Loucy (cell line): ENCODE results near the gene RALGPS1.
"Not testable (repeated sequence)": the region's sequence is repeated elsewhere in the genome, so short reads cannot be mapped to it uniquely, and the experiment has no call there.

Experiments
- H2AFZ ChIP-seq: fragments of 200-600 bp; sonication (generic); 2 replicates; pipeline ENCODE4 v1.6.0; 2016; ENCODE audit warnings: antibody characterized with exemption, mild to moderate bottlenecking, low read length, moderate library complexity
- H3F3A ChIP-seq: fragments of 200-600 bp; 2 replicates; pipeline ENCODE4 v1.6.0; 2016; ENCODE audit warnings: antibody characterized with exemption, low read depth, mild to moderate bottlenecking
- H3K27me3 ChIP-seq: fragments of 200-600 bp; sonication (generic); 2 replicates; pipeline ENCODE4 v1.6.1; 2014; ENCODE audit warnings: low read length, mild to moderate bottlenecking; ENCODE audit not compliant: insufficient read depth, poor library complexity, severe bottlenecking
- H3K36me3 ChIP-seq: fragments of 200-600 bp; sonication (generic); 2 replicates; pipeline ENCODE4 v1.6.1; 2016; ENCODE audit warnings: low read length; ENCODE audit not compliant: insufficient read depth
- H3K4me1 ChIP-seq: fragments of 200-600 bp; sonication (generic); 2 replicates; pipeline ENCODE4 v1.5.1; 2014; ENCODE audit warnings: low read length, mild to moderate bottlenecking; ENCODE audit not compliant: insufficient read depth, poor library complexity, severe bottlenecking
- H3K4me2 ChIP-seq: fragments of 200-600 bp; sonication (generic); 2 replicates; pipeline ENCODE4 v1.6.0; 2014; ENCODE audit warnings: antibody characterized with exemption, low read length, low read depth, mild to moderate bottlenecking; ENCODE audit not compliant: poor library complexity, severe bottlenecking
- H3K4me3 ChIP-seq: fragments of 200-600 bp; sonication (generic); 2 replicates; pipeline ENCODE4 v1.5.1; 2014; ENCODE audit warnings: low read length, mild to moderate bottlenecking, mixed read lengths; ENCODE audit not compliant: poor library complexity, severe bottlenecking
- H3K79me2 ChIP-seq: fragments of 200-600 bp; sonication (generic); 2 replicates; pipeline ENCODE4 v1.6.1; 2014; ENCODE audit warnings: low read length; ENCODE audit not compliant: insufficient read depth
- H3K9ac ChIP-seq: fragments of 200-600 bp; sonication (generic); 2 replicates; pipeline ENCODE4 v1.6.0; 2014; ENCODE audit warnings: mild to moderate bottlenecking, low read depth, low read length, moderate library complexity; ENCODE audit not compliant: poor library complexity, severe bottlenecking
- H3K9me2 ChIP-seq: fragments of 200-600 bp; sonication (generic); replicated peaks from 2 replicates; pipeline ENCODE4 v1.6.1; 2016; ENCODE audit warnings: low read depth, low read length, mixed read lengths
- H3K9me3 ChIP-seq: fragments of 200-600 bp; sonication (generic); 2 replicates; pipeline ENCODE4 v1.6.1; 2014; ENCODE audit warnings: mild to moderate bottlenecking, antibody characterized with exemption, low read length, low read depth; ENCODE audit not compliant: insufficient read depth
- H4K20me1 ChIP-seq: fragments of 200-600 bp; sonication (generic); 2 replicates; pipeline ENCODE4 v1.6.0; 2014; ENCODE audit warnings: antibody characterized with exemption, low read length, mild to moderate bottlenecking; ENCODE audit not compliant: insufficient read depth, poor library complexity, severe bottlenecking
- CTCF ChIP-seq: fragments of 200-600 bp; sonication (generic); conservative IDR thresholded peaks from 2 replicates; pipeline ENCODE4 v1.5.1; 2014; ENCODE audit warnings: mild to moderate bottlenecking, antibody characterized with exemption, low read length
- EZH2phosphoT487 ChIP-seq: fragments of 200-600 bp; IDR thresholded peaks from 2 replicates; pipeline ENCODE4 v1.6.1; 2018; ENCODE audit warnings: antibody characterized with exemption, mild to moderate bottlenecking, moderate library complexity, borderline replicate concordance

RALGPS1 gene

GRCh38 chr9:127014216-127014909, 99.8 kb downstream of the RALGPS1 start:
- Histone ChIP-seq H2AFZ (no peak overlapping the region), H3K4me2 (no peak overlapping the region), H4K20me1 (no peaks in the 10 kb centered on the region), H3K9ac (no peak overlapping the region), H3K79me2 (no peaks in the 10 kb centered on the region), H3K36me3 (no peaks in the 10 kb centered on the region), H3F3A (no peaks in the 10 kb centered on the region), H3K4me3 (no peak overlapping the region), H3K4me1 (no peaks in the 10 kb centered on the region), H3K9me2 (no peaks in the 10 kb centered on the region), H3K9me3 (no peaks in the 10 kb centered on the region), H3K27me3 (no peaks in the 10 kb centered on the region)
- TF ChIP-seq CTCF, result no peak
- no peak for TF ChIP-seq EZH2phosphoT487

GRCh38 chr9:127014910-127015540, 100.4 kb downstream of the RALGPS1 start:
- Histone ChIP-seq H4K20me1 (no peaks in the 10 kb centered on the region), H3K79me2 (no peaks in the 10 kb centered on the region), H3F3A (no peaks in the 10 kb centered on the region), H2AFZ (no peak overlapping the region), H3K9me3 (no peaks in the 10 kb centered on the region), H3K9me2 (no peaks in the 10 kb centered on the region), H3K36me3 (no peaks in the 10 kb centered on the region), H3K4me2 (no peak overlapping the region), H3K9ac (no peak overlapping the region), H3K27me3 (no peaks in the 10 kb centered on the region), H3K4me1 (no peaks in the 10 kb centered on the region), H3K4me3 (no peak overlapping the region)
- TF ChIP-seq EZH2phosphoT487 (no peak), CTCF (no peak)

GRCh38 chr9:127015921-127016512, 101.4 kb downstream of the RALGPS1 start:
- Histone ChIP-seq H3K79me2 (no peaks in the 10 kb centered on the region), H3K36me3 (no peaks in the 10 kb centered on the region), H3K4me1 (no peaks in the 10 kb centered on the region), H3K4me3 (no peak overlapping the region), H2AFZ (no peak overlapping the region), H3K27me3 (no peaks in the 10 kb centered on the region), H3K9me3 (no peaks in the 10 kb centered on the region), H4K20me1 (no peaks in the 10 kb centered on the region), H3K4me2 (no peak overlapping the region), H3K9ac (no peak overlapping the region), H3F3A (no peaks in the 10 kb centered on the region), H3K9me2 (no peaks in the 10 kb centered on the region)
- TF ChIP-seq EZH2phosphoT487 (no peak), CTCF (no peak)

GRCh38 chr9:127017979-127018378, 103.4 kb downstream of the RALGPS1 start:
- H3K9me2 ChIP-seq, H3K36me3 ChIP-seq, H2AFZ ChIP-seq, H3K79me2 ChIP-seq, H3K9me3 ChIP-seq, H3K27me3 ChIP-seq, H3K4me3 ChIP-seq, H3K4me2 ChIP-seq, H3K4me1 ChIP-seq, H3F3A ChIP-seq, H4K20me1 ChIP-seq, H3K9ac ChIP-seq: not testable (repeated sequence)
